Fibroblast of lung (primary cell): ENCODE results near the gene ARHGAP10. TPM values are rescaled to one million over a fixed set of nuclear protein-coding genes. Genes with fewer than 3 reads are reported as not detected.

Experiments used
- DNase-seq, 2 donors: peaks; one replicate each; pipeline versions ENCODE4 v3.0.0 to v3.0.0-alpha.2; 2010; ENCODE audit warnings: low read depth in 2 of 2
- H2AFZ ChIP-seq: 2 replicates; pipeline ENCODE4 v1.5.1; 2012; ENCODE audit warnings: low read length, control low read depth, inconsistent platforms
- H3K27ac ChIP-seq: 2 replicates; pipeline ENCODE4 v1.5.1; 2011; ENCODE audit warnings: low read length, control low read depth; ENCODE audit not compliant: insufficient read depth
- H3K27me3 ChIP-seq: 2 replicates; pipeline ENCODE4 v1.5.1; 2011; ENCODE audit warnings: mild to moderate bottlenecking, low read length; ENCODE audit not compliant: control insufficient read depth, insufficient read depth
- H3K36me3 ChIP-seq: 2 replicates; pipeline ENCODE4 v1.5.1; 2011; ENCODE audit warnings: low read length; ENCODE audit not compliant: control insufficient read depth, insufficient read depth
- H3K4me1 ChIP-seq: 2 replicates; pipeline ENCODE4 v1.5.1; 2011; ENCODE audit warnings: low read length; ENCODE audit not compliant: control insufficient read depth, insufficient read depth; ENCODE audit errors: extremely low read depth
- H3K4me2 ChIP-seq: 2 replicates; pipeline ENCODE4 v1.5.1; 2011; ENCODE audit warnings: low read length, control low read depth; ENCODE audit not compliant: insufficient read depth; ENCODE audit errors: extremely low read depth
- H3K4me3 ChIP-seq, 4 experiments: fragments of 200-600 bp in 1 of 4; sonication (generic) in 1 of 4; replicated peaks in 1 of 4; 2 replicates each; pipeline ENCODE4 v1.5.1; 2011 to 2016; ENCODE audit warnings: low read length in 4 of 4, low read depth in 3 of 4, mild to moderate bottlenecking in 3 of 4, control low read depth in 2 of 4, inconsistent platforms in 1 of 4, mixed read lengths in 1 of 4; ENCODE audit not compliant: insufficient read depth in 1 of 4; ENCODE audit errors: control extremely low read depth in 1 of 4
- H3K79me2 ChIP-seq: 2 replicates; pipeline ENCODE4 v1.5.1; 2012; ENCODE audit warnings: mild to moderate bottlenecking, low read length, inconsistent platforms; ENCODE audit not compliant: control insufficient read depth, insufficient read depth
- H3K9ac ChIP-seq: 2 replicates; pipeline ENCODE4 v1.5.1; 2011; ENCODE audit warnings: mild to moderate bottlenecking, low read length, control low read depth; ENCODE audit not compliant: insufficient read depth
- H3K9me3 ChIP-seq: 2 replicates; pipeline ENCODE4 v1.5.1; 2012; ENCODE audit warnings: low read depth, low read length; ENCODE audit not compliant: control insufficient read depth, insufficient read depth
- H4K20me1 ChIP-seq: 2 replicates; pipeline ENCODE4 v1.5.1; 2011; ENCODE audit warnings: low read length; ENCODE audit not compliant: control insufficient read depth, insufficient read depth; ENCODE audit errors: extremely low read depth
- CTCF ChIP-seq, 2 donors: IDR thresholded peaks in 1 of 2; conservative IDR thresholded peaks in 1 of 2; 1 replicate in 1 of 2; 2 replicates in 1 of 2; pipeline ENCODE4 v1.5.1; 2011 to 2012; ENCODE audit warnings: low read length in 2 of 2, control low read depth in 1 of 2, inconsistent platforms in 1 of 2, low read depth in 1 of 2, mild to moderate bottlenecking in 1 of 2
- EZH2 ChIP-seq: IDR thresholded peaks from 2 replicates; pipeline ENCODE4 v1.5.1; 2012; ENCODE audit warnings: low read length, control low read depth, mild to moderate bottlenecking; ENCODE audit errors: missing control alignments
- polyA plus RNA-seq, 2 donors: library from polyadenylated mRNA; depleted of rRNA in 1 of 2; stranded (reverse) in 1 of 2; unstranded in 1 of 2; fragments of >200 nt; gene quantifications; 2 replicates each; pipeline ENCODE4 v1.2.1, GENCODE V29; 2011 to 2012; ENCODE audit warnings: missing spikeins in 1 of 2
- total RNA-seq: library from RNA; depleted of rRNA; stranded (reverse); fragments of >200 nt; gene quantifications from 2 replicates; pipeline ENCODE4 v1.2.1, GENCODE V29; 2014

ARHGAP10 gene
- total and polyA plus RNA-seq, 2 donors (not counting 1 experiment from before 2014, with no cell fraction given): 21.6 to 35.8 TPM

GRCh38 chr4:148016063-148016637, 284.3 kb downstream of the ARHGAP10 start:
- Histone ChIP-seq H3K27me3 (no peaks in the 10 kb centered on the region), H3K9ac (no peak overlapping the region), H3K4me2 (no peak overlapping the region), H3K9me3 (no peaks in the 10 kb centered on the region), H4K20me1 (no peaks in the 10 kb centered on the region), H3K4me1 (no peaks in the 10 kb centered on the region), H3K79me2 (no peaks in the 10 kb centered on the region), H3K36me3 (no peaks in the 10 kb centered on the region), H3K4me3 (no peak overlapping the region), H3K27ac (no peak overlapping the region), H2AFZ (no peak overlapping the region)
- no peak for TF ChIP-seq EZH2
- TF ChIP-seq CTCF (conservative IDR thresholded peaks at IDR 0.05 in 1 of 2, IDR thresholded peaks at IDR 0.05 in 1 of 2; ENCODE audit: low read depth in 1 of 2, low read length in 2 of 2): no peak
- DNase-seq: no peak

GRCh38 chr4:148017801-148018200, 285.9 kb downstream of the ARHGAP10 start:
- Histone ChIP-seq H3K27me3 (no peaks in the 10 kb centered on the region), H3K4me2 (no peak overlapping the region), H4K20me1 (no peaks in the 10 kb centered on the region), H3K4me3 (no peak overlapping the region), H3K9me3 (no peaks in the 10 kb centered on the region), H3K27ac (no peak overlapping the region), H3K79me2 (no peaks in the 10 kb centered on the region), H3K36me3 (no peaks in the 10 kb centered on the region), H3K9ac (no peak overlapping the region), H2AFZ (no peak overlapping the region), H3K4me1 (no peaks in the 10 kb centered on the region)
- peak in 1 of 2 donors; percentile 29 for DNase-seq
- no peak for TF ChIP-seq CTCF (conservative IDR thresholded peaks at IDR 0.05 in 1 of 2, IDR thresholded peaks at IDR 0.05 in 1 of 2; ENCODE audit: low read depth in 1 of 2, low read length in 2 of 2)
- TF ChIP-seq EZH2: no peak

- H3K27me3 ChIP-seq: no peaks in the 10 kb centered on the region
- H3K4me3 ChIP-seq: no peak overlapping the region
- no peaks in the 10 kb centered on the region for H3K36me3 ChIP-seq
- TF ChIP-seq EZH2 (no peak), CTCF (conservative IDR thresholded peaks at IDR 0.05 in 1 of 2, IDR thresholded peaks at IDR 0.05 in 1 of 2; ENCODE audit: low read depth in 1 of 2, low read length in 2 of 2) (no peak)
- H3K79me2 ChIP-seq: no peaks in the 10 kb centered on the region
- DNase-seq: no peak
- no peaks in the 10 kb centered on the region for H3K4me1 ChIP-seq
- no peaks in the 10 kb centered on the region for H3K9me3 ChIP-seq
- H3K27ac ChIP-seq: no peak overlapping the region
- H3K9ac ChIP-seq: no peak overlapping the region
- no peak overlapping the region for H3K4me2 ChIP-seq
- no peak overlapping the region for H2AFZ ChIP-seq
- no peaks in the 10 kb centered on the region for H4K20me1 ChIP-seq
Observed at GRCh38 chr4:148021686-148022085, 289.8 kb downstream of the ARHGAP10 start.
